GM13977 (cell line): ENCODE data around the gene ZNF620.

Experiments used
- DNase-seq: peaks from one replicate; pipeline ENCODE4 v3.0.0; 2012; ENCODE audit warnings: low spot score
- CTCF ChIP-seq: IDR thresholded peaks from 2 replicates; pipeline ENCODE4 v1.5.1; 2012; ENCODE audit warnings: mild to moderate bottlenecking, control low read depth; ENCODE audit not compliant: insufficient read depth; ENCODE audit errors: extremely low read depth, missing control alignments
- in situ Hi-C: fragments of 300-500 bp; cut with MboI; formaldehyde crosslinking; loops from one replicate; pipeline ENCODE4 v1.12.0; 2022; ENCODE audit warnings: low sequenced_read_pairs, low pct_unique_long_range_greater_than_20kb, mixed read lengths, inconsistent platforms; ENCODE audit not compliant: unreplicated experiment

ZNF620 gene

GRCh38 chr3:40463579-40463978, 42.3 kb upstream of the ZNF620 start:
- no peak for TF ChIP-seq CTCF
- DNase-seq: no peak
- in situ Hi-C loops: no loop called here

GRCh38 chr3:40464339-40465110, 41.3 kb upstream of the ZNF620 start:
- no peak for DNase-seq
- in situ Hi-C loops: no loop called here
- TF ChIP-seq CTCF: no peak

- in situ Hi-C loops: no loop called here
- TF ChIP-seq CTCF: no peak
- DNase-seq: no peak
Measured at GRCh38 chr3:40465111-40465407, 40.8 kb upstream of the ZNF620 start.

GRCh38 chr3:40465456-40465855, 40.4 kb upstream of the ZNF620 start:
- in situ Hi-C loops: no loop called here
- no peak for TF ChIP-seq CTCF
- no peak for DNase-seq

GRCh38 chr3:40468018-40468417, 37.8 kb upstream of the ZNF620 start:
- DNase-seq: no peak
- in situ Hi-C loops: no loop called here
- no peak for TF ChIP-seq CTCF

GRCh38 chr3:40470701-40471100, 35.1 kb upstream of the ZNF620 start:
- no peak for DNase-seq
- no peak for TF ChIP-seq CTCF
- in situ Hi-C loops: no loop called here
